HFFc6 (cell line): ENCODE measurements around the gene REX1BD. TPM values are rescaled to one million over a fixed set of nuclear protein-coding genes. Genes with fewer than 3 reads are reported as not detected.

ENCODE experiments used
- DNase-seq: peaks from one replicate; pipeline ENCODE4 v3.0.0-alpha.2; 2018
- H3K27ac Mint-ChIP-seq: 2 replicates; pipeline ENCODE4 v1.8.0; 2020; ENCODE audit warnings: mild to moderate bottlenecking, mixed read lengths
- H3K27me3 Mint-ChIP-seq: 2 replicates; pipeline ENCODE4 v1.8.0; 2021; ENCODE audit warnings: mild to moderate bottlenecking, moderate library complexity, mixed read lengths; ENCODE audit not compliant: insufficient read depth
- H3K36me3 Mint-ChIP-seq: 2 replicates; pipeline ENCODE4 v1.8.0; 2021; ENCODE audit warnings: low read depth, mixed read lengths
- H3K4me1 Mint-ChIP-seq: 2 replicates; pipeline ENCODE4 v1.8.0; 2020; ENCODE audit warnings: low read depth, mixed read lengths
- H3K4me3 Mint-ChIP-seq: 2 replicates; pipeline ENCODE4 v1.8.0; 2020; ENCODE audit warnings: mild to moderate bottlenecking, moderate library complexity, mixed read lengths
- H3K9me3 Mint-ChIP-seq: 2 replicates; pipeline ENCODE4 v1.8.0; 2020; ENCODE audit warnings: mild to moderate bottlenecking, mixed read lengths
- CTCF ChIP-seq: fragments of 200-600 bp; sonication (generic); IDR thresholded peaks from 2 replicates; pipeline ENCODE4 v1.5.0; 2021; ENCODE audit warnings: antibody characterized with exemption, mild to moderate bottlenecking
- total RNA-seq, 6 experiments: library from RNA; stranded (reverse); fragmentation: NEBNext Ultra II Directional; extraction: Animal tissue kit (Norgen Biotek cat#: 25700); gene quantifications; 2 replicates in 1 of 6; 3 replicates in 5 of 6; pipeline ENCODE4 v1.2.3, GENCODE V29; 2021

REX1BD gene
- total RNA-seq, 6 experiments from 2014 or later: 50.2 to 73.8 (median 60.8) TPM

DNA sequence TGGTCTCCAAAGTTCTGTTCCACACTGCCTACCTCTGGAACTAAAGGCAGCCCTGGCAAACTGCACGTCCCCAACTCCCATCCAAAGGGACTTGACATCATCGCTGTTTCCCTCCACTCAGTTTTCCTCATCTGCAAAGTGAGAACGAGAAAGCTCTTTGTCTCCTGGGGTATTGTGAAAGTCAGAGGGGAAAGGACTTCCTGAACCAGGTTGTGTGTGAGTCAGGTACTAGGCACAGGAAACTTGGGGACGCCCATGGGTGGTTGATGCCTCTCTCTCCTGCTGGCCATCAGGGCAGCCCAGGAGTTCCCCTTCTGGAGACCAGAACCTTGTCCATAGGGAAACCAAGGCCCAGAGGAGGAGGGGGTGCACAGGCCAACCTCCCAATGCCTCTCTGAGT lies 13.3 kb downstream of the REX1BD start:
- no peaks in the 10 kb centered on the region for H3K4me1 Mint-ChIP-seq
- no peak overlapping the region for H3K4me3 Mint-ChIP-seq
- no peak for DNase-seq
- H3K27ac Mint-ChIP-seq: no peak overlapping the region
- H3K36me3 Mint-ChIP-seq: no peaks in the 10 kb centered on the region
- peaks cover 12% of the 10 kb centered on the region for H3K27me3 Mint-ChIP-seq
- no peak for TF ChIP-seq CTCF
- H3K9me3 Mint-ChIP-seq: no peaks in the 10 kb centered on the region

GRCh38 chr19:18603255-18603957 lies 14.8 kb downstream of the REX1BD start:
- Mint-ChIP-seq H3K9me3 (no peaks in the 10 kb centered on the region), H3K4me1 (no peaks in the 10 kb centered on the region), H3K36me3 (no peaks in the 10 kb centered on the region), H3K4me3 (no peak overlapping the region), H3K27me3 (peaks cover 21% of the 10 kb centered on the region), H3K27ac (no peak overlapping the region)
- peak; percentile 33 for TF ChIP-seq CTCF
- DNase-seq: no peak

GRCh38 chr19:18603958-18604819 lies 15.6 kb downstream of the REX1BD start:
- H3K4me3 Mint-ChIP-seq: no peak overlapping the region
- H3K27me3 Mint-ChIP-seq: peaks cover 27% of the 10 kb centered on the region
- H3K9me3 Mint-ChIP-seq: no peaks in the 10 kb centered on the region
- no peaks in the 10 kb centered on the region for H3K36me3 Mint-ChIP-seq
- no peaks in the 10 kb centered on the region for H3K4me1 Mint-ChIP-seq
- H3K27ac Mint-ChIP-seq: no peak overlapping the region
- TF ChIP-seq CTCF: no peak
- DNase-seq: no peak

GRCh38 chr19:18604820-18605159 lies 16.2 kb downstream of the REX1BD start:
- no peak overlapping the region for H3K27ac Mint-ChIP-seq
- H3K27me3 Mint-ChIP-seq: peaks cover 28% of the 10 kb centered on the region
- H3K9me3 Mint-ChIP-seq: no peaks in the 10 kb centered on the region
- H3K4me3 Mint-ChIP-seq: no peak overlapping the region
- TF ChIP-seq CTCF: no peak
- no peaks in the 10 kb centered on the region for H3K36me3 Mint-ChIP-seq
- no peak for DNase-seq
- H3K4me1 Mint-ChIP-seq: no peaks in the 10 kb centered on the region

- no peak for DNase-seq
- H3K27ac Mint-ChIP-seq: no peak overlapping the region
- TF ChIP-seq CTCF: no peak
- H3K4me1 Mint-ChIP-seq: no peaks in the 10 kb centered on the region
- H3K27me3 Mint-ChIP-seq: peaks cover 31% of the 10 kb centered on the region
- no peaks in the 10 kb centered on the region for H3K9me3 Mint-ChIP-seq
- H3K36me3 Mint-ChIP-seq: no peaks in the 10 kb centered on the region
- peak overlapping the region; percentile 65 for H3K4me3 Mint-ChIP-seq
These were observed 16.6 kb downstream of the REX1BD start for GRCh38 chr19:18605196-18605545.
